ENCODE results near the gene FAM181A. TPM values are rescaled to one million over a fixed set of nuclear protein-coding genes. Genes with fewer than 3 reads are reported as not detected.

The FAM181A gene
- total and polyA plus RNA-seq, 2 experiments from 2014 or later: not detected

DNA sequence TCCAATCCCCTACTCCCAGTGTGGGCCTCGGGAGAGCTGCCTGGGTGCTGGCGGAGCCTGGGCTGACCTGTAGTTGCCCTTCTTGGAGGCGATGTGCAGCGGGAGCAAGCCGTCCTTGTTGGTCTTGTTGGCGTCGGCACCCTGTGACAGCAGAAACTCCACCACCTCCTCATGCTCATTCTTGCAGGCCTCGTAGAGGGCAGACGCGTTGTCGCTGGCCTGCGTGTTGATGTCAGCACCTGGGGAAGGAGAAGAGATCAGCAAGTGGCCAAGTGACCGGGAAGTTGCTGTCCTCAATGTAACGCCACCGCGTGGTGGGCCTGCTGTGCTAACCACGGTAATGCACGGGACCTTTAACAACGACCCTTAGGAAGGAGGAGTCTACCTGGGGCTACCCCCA, 20.1 kb downstream of the FAM181A start:
- H3K9me3 Mint-ChIP-seq: no peaks in the 10 kb centered on the region
- H3K27ac Mint-ChIP-seq: no peak overlapping the region
- H3K36me3 Mint-ChIP-seq (ENCODE audit: low read depth): no peaks in the 10 kb centered on the region
- H3K9me2 ChIP-seq (ENCODE audit: insufficient read depth): no peaks in the 10 kb centered on the region
- peaks cover 9% of the 10 kb centered on the region for H3K27me3 Mint-ChIP-seq (ENCODE audit: insufficient read depth, low read depth, poor library complexity)
- H3F3A ChIP-seq (replicated peaks; ENCODE audit: low read depth): no peaks in the 10 kb centered on the region
- H3K79me2 ChIP-seq (replicated peaks; ENCODE audit: insufficient read depth): no peaks in the 10 kb centered on the region
- no peak overlapping the region for H3K4me2 ChIP-seq
- no peaks in the 10 kb centered on the region for H3K36me3 ChIP-seq (ENCODE audit: insufficient read depth)
- peaks cover 2% of the 10 kb centered on the region; the same call in 2 of the 3 replicates for H3K4me1 Mint-ChIP-seq
- TF ChIP-seq, protein P1, sequence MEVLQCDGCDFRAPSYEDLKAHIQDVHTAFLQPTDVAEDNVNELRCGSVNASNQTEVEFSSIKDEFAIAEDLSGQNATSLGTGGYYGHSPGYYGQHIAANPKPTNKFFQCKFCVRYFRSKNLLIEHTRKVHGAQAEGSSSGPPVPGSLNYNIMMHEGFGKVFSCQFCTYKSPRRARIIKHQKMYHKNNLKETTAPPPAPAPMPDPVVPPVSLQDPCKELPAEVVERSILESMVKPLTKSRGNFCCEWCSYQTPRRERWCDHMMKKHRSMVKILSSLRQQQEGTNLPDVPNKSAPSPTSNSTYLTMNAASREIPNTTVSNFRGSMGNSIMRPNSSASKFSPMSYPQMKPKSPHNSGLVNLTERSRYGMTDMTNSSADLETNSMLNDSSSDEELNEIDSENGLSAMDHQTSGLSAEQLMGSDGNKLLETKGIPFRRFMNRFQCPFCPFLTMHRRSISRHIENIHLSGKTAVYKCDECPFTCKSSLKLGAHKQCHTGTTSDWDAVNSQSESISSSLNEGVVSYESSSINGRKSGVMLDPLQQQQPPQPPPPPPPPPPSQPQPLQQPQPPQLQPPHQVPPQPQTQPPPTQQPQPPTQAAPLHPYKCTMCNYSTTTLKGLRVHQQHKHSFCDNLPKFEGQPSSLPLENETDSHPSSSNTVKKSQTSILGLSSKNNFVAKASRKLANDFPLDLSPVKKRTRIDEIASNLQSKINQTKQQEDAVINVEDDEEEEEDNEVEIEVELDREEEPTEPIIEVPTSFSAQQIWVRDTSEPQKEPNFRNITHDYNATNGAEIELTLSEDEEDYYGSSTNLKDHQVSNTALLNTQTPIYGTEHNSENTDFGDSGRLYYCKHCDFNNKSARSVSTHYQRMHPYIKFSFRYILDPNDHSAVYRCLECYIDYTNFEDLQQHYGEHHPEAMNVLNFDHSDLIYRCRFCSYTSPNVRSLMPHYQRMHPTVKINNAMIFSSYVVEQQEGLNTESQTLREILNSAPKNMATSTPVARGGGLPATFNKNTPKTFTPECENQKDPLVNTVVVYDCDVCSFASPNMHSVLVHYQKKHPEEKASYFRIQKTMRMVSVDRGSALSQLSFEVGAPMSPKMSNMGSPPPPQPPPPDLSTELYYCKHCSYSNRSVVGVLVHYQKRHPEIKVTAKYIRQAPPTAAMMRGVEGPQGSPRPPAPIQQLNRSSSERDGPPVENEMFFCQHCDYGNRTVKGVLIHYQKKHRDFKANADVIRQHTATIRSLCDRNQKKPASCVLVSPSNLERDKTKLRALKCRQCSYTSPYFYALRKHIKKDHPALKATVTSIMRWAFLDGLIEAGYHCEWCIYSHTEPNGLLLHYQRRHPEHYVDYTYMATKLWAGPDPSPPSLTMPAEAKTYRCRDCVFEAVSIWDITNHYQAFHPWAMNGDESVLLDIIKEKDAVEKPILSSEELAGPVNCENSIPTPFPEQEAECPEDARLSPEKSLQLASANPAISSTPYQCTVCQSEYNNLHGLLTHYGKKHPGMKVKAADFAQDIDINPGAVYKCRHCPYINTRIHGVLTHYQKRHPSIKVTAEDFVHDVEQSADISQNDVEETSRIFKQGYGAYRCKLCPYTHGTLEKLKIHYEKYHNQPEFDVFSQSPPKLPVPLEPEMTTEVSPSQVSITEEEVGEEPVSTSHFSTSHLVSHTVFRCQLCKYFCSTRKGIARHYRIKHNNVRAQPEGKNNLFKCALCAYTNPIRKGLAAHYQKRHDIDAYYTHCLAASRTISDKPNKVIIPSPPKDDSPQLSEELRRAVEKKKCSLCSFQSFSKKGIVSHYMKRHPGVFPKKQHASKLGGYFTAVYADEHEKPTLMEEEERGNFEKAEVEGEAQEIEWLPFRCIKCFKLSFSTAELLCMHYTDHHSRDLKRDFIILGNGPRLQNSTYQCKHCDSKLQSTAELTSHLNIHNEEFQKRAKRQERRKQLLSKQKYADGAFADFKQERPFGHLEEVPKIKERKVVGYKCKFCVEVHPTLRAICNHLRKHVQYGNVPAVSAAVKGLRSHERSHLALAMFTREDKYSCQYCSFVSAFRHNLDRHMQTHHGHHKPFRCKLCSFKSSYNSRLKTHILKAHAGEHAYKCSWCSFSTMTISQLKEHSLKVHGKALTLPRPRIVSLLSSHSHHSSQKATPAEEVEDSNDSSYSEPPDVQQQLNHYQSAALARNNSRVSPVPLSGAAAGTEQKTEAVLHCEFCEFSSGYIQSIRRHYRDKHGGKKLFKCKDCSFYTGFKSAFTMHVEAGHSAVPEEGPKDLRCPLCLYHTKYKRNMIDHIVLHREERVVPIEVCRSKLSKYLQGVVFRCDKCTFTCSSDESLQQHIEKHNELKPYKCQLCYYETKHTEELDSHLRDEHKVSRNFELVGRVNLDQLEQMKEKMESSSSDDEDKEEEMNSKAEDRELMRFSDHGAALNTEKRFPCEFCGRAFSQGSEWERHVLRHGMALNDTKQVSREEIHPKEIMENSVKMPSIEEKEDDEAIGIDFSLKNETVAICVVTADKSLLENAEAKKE (CRISPR knock-in tag; IDR thresholded peaks at IDR 0.05): no peak
- TF ChIP-seq CTCF (conservative IDR thresholded peaks at IDR 0.05; ENCODE audit: low read depth in 2 of 2): peak in 1 of 2 experiments; percentile 21; a peak in 1 of 4 replicates
- H4K20me1 ChIP-seq (replicated peaks; ENCODE audit: insufficient read depth): no peaks in the 10 kb centered on the region
- no peak overlapping the region for H2AFZ ChIP-seq
- H3K27me3 ChIP-seq (ENCODE audit: insufficient read depth): no peaks in the 10 kb centered on the region
- DNase-seq (ENCODE audit: low spot score) (no peak), ATAC-seq (no peak)
- no peak overlapping the region for H3K4me3 Mint-ChIP-seq
- H3K4me1 ChIP-seq (ENCODE audit: insufficient read depth): no peaks in the 10 kb centered on the region
- no peak overlapping the region for H3K27ac ChIP-seq (ENCODE audit: low read depth)
- H3K4me3 ChIP-seq: no peak overlapping the region

- no peak overlapping the region for H2AFZ ChIP-seq
- H3K4me2 ChIP-seq: no peak overlapping the region
- H3K27me3 ChIP-seq (ENCODE audit: insufficient read depth): no peaks in the 10 kb centered on the region
- H3K9me3 Mint-ChIP-seq: no peaks in the 10 kb centered on the region
- H3K4me1 Mint-ChIP-seq: peaks cover 13% of the 10 kb centered on the region
- H3K4me1 ChIP-seq (ENCODE audit: insufficient read depth): no peaks in the 10 kb centered on the region
- H3K4me3 Mint-ChIP-seq: no peak overlapping the region
- H3K27ac ChIP-seq (ENCODE audit: low read depth): no peak overlapping the region
- DNase-seq (ENCODE audit: low spot score) (no peak), ATAC-seq (no peak)
- H3K36me3 ChIP-seq (ENCODE audit: insufficient read depth): no peaks in the 10 kb centered on the region
- H4K20me1 ChIP-seq (replicated peaks; ENCODE audit: insufficient read depth): no peaks in the 10 kb centered on the region
- H3K9me2 ChIP-seq (ENCODE audit: insufficient read depth): no peaks in the 10 kb centered on the region
- no peak overlapping the region for H3K27ac Mint-ChIP-seq
- H3K27me3 Mint-ChIP-seq (ENCODE audit: insufficient read depth, low read depth, poor library complexity): peaks cover 7% of the 10 kb centered on the region
- no peaks in the 10 kb centered on the region for H3F3A ChIP-seq (replicated peaks; ENCODE audit: low read depth)
- no peaks in the 10 kb centered on the region for H3K79me2 ChIP-seq (replicated peaks; ENCODE audit: insufficient read depth)
- H3K4me3 ChIP-seq: no peak overlapping the region
- H3K36me3 Mint-ChIP-seq (ENCODE audit: low read depth): no peaks in the 10 kb centered on the region
- no peak for TF ChIP-seq EZH2 (IDR thresholded peaks at IDR 0.05; ENCODE audit: low read depth, unreplicated experiment)
- TF ChIP-seq ZNF114 (CRISPR knock-in tag; IDR thresholded peaks at IDR 0.05): no peak
- no peak for TF ChIP-seq JUNB (IDR thresholded peaks at IDR 0.05; ENCODE audit: unreplicated experiment)
- TF ChIP-seq POLR2AphosphoS5 (IDR thresholded peaks at IDR 0.05; ENCODE audit: low read depth): no peak
- TF ChIP-seq CREB1 (CRISPR knock-in tag; IDR thresholded peaks at IDR 0.05; ENCODE audit: low read depth): no peak
- no peak for TF ChIP-seq ZNF331 (CRISPR knock-in tag; IDR thresholded peaks at IDR 0.05; ENCODE audit: low read depth)
- TF ChIP-seq STAT1 (IDR thresholded peaks at IDR 0.05; ENCODE audit: unreplicated experiment): no peak
These were observed 22.4 kb downstream of the FAM181A start for GRCh38 chr14:93949511-93950075.
